Measurements from ENCODE around the gene KDM4B. TPM values are rescaled to one million over a fixed set of nuclear protein-coding genes. Genes with fewer than 3 reads are reported as not detected.
A peak's percentile ranks its signal among the peaks of the same experiment; 100 is the strongest.

The KDM4B gene
- total and polyA plus RNA-seq, 7 donors: 7.2 to 46.5 (median 21.4) TPM

GRCh38 chr19:5153601-5154128 lies 184.8 kb downstream of the KDM4B start:
- Histone ChIP-seq H3K9me3 (peaks cover 0 to 5% (median 1%) of the 10 kb centered on the region in 4 donors), H3K27ac (no peak overlapping the region), H3K4me1 (no peaks in the 10 kb centered on the region), H3K36me3 (peaks cover 4 to 42% (median 5%) of the 10 kb centered on the region in 4 donors), H3K27me3 (no peaks in the 10 kb centered on the region), H3K4me3 (no peak overlapping the region)
- 86 to 91% methylated on average over 14 of the region's 14 CpGs for WGBS, 2 donors
- DNase-seq: no peak
- intact Hi-C loops (cut with DNase I): no loop called here
- no peak for TF ChIP-seq CTCF (IDR thresholded peaks at IDR 0.05)
- TF ChIP-seq EP300 (IDR thresholded peaks at IDR 0.05): no peak
- TF ChIP-seq POLR2A (IDR thresholded peaks at IDR 0.05): no peak
- no peak for TF ChIP-seq POLR2AphosphoS5 (IDR thresholded peaks at IDR 0.05)

GRCh38 chr19:5154129-5154798 lies 185.4 kb downstream of the KDM4B start:
- H3K27ac ChIP-seq: no peak overlapping the region
- TF ChIP-seq CTCF (IDR thresholded peaks at IDR 0.05) (peak in 2 of 4 experiments; percentile 14 to 23), POLR2AphosphoS5 (IDR thresholded peaks at IDR 0.05) (no peak)
- H3K4me3 ChIP-seq: no peak overlapping the region
- DNase-seq: peak; percentile 65
- intact Hi-C loops (cut with DNase I): no loop called here
- peaks cover 0 to 36% (median 4%) of the 10 kb centered on the region in 4 donors for H3K36me3 ChIP-seq
- no peaks in the 10 kb centered on the region for H3K4me1 ChIP-seq
- WGBS, 2 donors: 71 to 79% methylated on average over 17 of the region's 17 CpGs
- no peaks in the 10 kb centered on the region for H3K27me3 ChIP-seq
- H3K9me3 ChIP-seq: peaks cover 0 to 6% (median 1%) of the 10 kb centered on the region in 4 donors

- H3K9me3 ChIP-seq: peaks cover 0 to 6% (median 1%) of the 10 kb centered on the region in 4 donors
- no peak for DNase-seq
Observed at GRCh38 chr19:5154799-5155426, 186.0 kb downstream of the KDM4B start.

GRCh38 chr19:5155586-5156210 lies 186.8 kb downstream of the KDM4B start:
- H3K4me3 ChIP-seq: no peak overlapping the region
- peaks cover 0 to 6% (median 1%) of the 10 kb centered on the region in 4 donors for H3K9me3 ChIP-seq
- H3K27me3 ChIP-seq: no peaks in the 10 kb centered on the region
- H3K36me3 ChIP-seq: peaks cover 0 to 21% (median 4%) of the 10 kb centered on the region in 4 donors
- no peak for DNase-seq
- TF ChIP-seq POLR2AphosphoS5 (IDR thresholded peaks at IDR 0.05) (no peak), POLR2A (IDR thresholded peaks at IDR 0.05) (no peak), EP300 (IDR thresholded peaks at IDR 0.05) (no peak), CTCF (IDR thresholded peaks at IDR 0.05) (no peak)
- no peak overlapping the region for H3K27ac ChIP-seq
- intact Hi-C loops (cut with DNase I): no loop called here
- no peaks in the 10 kb centered on the region for H3K4me1 ChIP-seq
- WGBS, 2 donors: 77 to 93% methylated on average over 10 of the region's 10 CpGs

More at GRCh38 chr19:5154799-5155426, 186.0 kb downstream of the KDM4B start:
- 87 to 90% methylated on average over 26 of the region's 26 CpGs for WGBS, 2 donors
- TF ChIP-seq CTCF (IDR thresholded peaks at IDR 0.05) (no peak), POLR2A (IDR thresholded peaks at IDR 0.05) (no peak), EP300 (IDR thresholded peaks at IDR 0.05) (no peak), POLR2AphosphoS5 (IDR thresholded peaks at IDR 0.05) (no peak)
- intact Hi-C loops (cut with DNase I): no loop called here
- H3K27me3 ChIP-seq: no peaks in the 10 kb centered on the region
- no peaks in the 10 kb centered on the region for H3K4me1 ChIP-seq
- H3K4me3 ChIP-seq: no peak overlapping the region
- no peak overlapping the region for H3K27ac ChIP-seq
- H3K36me3 ChIP-seq: peaks cover 0 to 29% (median 4%) of the 10 kb centered on the region in 4 donors
